ENCODE measurements around the gene RAPGEFL1. TPM values are rescaled to one million over a fixed set of nuclear protein-coding genes. Genes with fewer than 3 reads are reported as not detected.
A peak's percentile ranks its signal among the peaks of the same experiment; 100 is the strongest.

The RAPGEFL1 gene
- total and polyA plus RNA-seq, 2 of the 8 experiments (the other 6 are each of a cell fraction or from before 2014, with no cell fraction given), result 20.0 to 20.2 TPM

- TF ChIP-seq E2F6 (IDR thresholded peaks at IDR 0.05) (no peak), ASH2L (IDR thresholded peaks at IDR 0.05; ENCODE audit: low read length) (peak; percentile 16), POLR2A (IDR thresholded peaks at IDR 0.05; ENCODE audit: control extremely low read depth in 1 of 2, low read depth in 2 of 2, low read length in 2 of 2) (peak in 1 of 2 experiments; percentile 62; a peak in 1 of 3 replicates), SP1 (IDR thresholded peaks at IDR 0.05; ENCODE audit: low read depth, low read length) (no peak), EGR1 (IDR thresholded peaks at IDR 0.05; ENCODE audit: borderline replicate concordance, low read depth, low read length) (no peak), HDAC6 (IDR thresholded peaks at IDR 0.05; ENCODE audit: low read depth, low read length) (no peak), SAP30 (IDR thresholded peaks at IDR 0.05; ENCODE audit: insufficient read depth, insufficient replicate concordance, low read length) (no peak), TAF7 (optimal IDR thresholded peaks at IDR 0.05; ENCODE audit: borderline replicate concordance, low read depth, low read length) (no peak), POU5F1 (IDR thresholded peaks at IDR 0.05; ENCODE audit: low read depth, low read length) (no peak), BACH1 (IDR thresholded peaks at IDR 0.05; ENCODE audit: low read length) (no peak), SIX5 (IDR thresholded peaks at IDR 0.05; ENCODE audit: low read depth, low read length) (no peak), YY1 (IDR thresholded peaks at IDR 0.05; ENCODE audit: low read depth, low read length) (no peak; the same call in 1 of the 2 replicates), GTF2F1 (IDR thresholded peaks at IDR 0.05; ENCODE audit: borderline replicate concordance, low read depth, low read length) (0 out of 2 replicates have a peak, but pooled peaks have one; percentile 46), GABPA (IDR thresholded peaks at IDR 0.05; ENCODE audit: borderline replicate concordance, insufficient read depth, low read length) (no peak), CHD2 (IDR thresholded peaks at IDR 0.05; ENCODE audit: low read length) (no peak), TAF1 (IDR thresholded peaks at IDR 0.05; ENCODE audit: low read depth, low read length) (no peak), JUND (IDR thresholded peaks at IDR 0.05; ENCODE audit: low read length) (no peak), RNF2 (IDR thresholded peaks at IDR 0.05; ENCODE audit: borderline replicate concordance, low read depth, low read length, missing control alignments, poor library complexity, severe bottlenecking) (no peak), RXRA (IDR thresholded peaks at IDR 0.05; ENCODE audit: insufficient read depth, low read depth, low read length) (no peak), PHF8 (conservative IDR thresholded peaks at IDR 0.05; ENCODE audit: low read depth, low read length) (no peak; the same call in 1 of the 2 replicates), RFX5 (IDR thresholded peaks at IDR 0.05; ENCODE audit: borderline replicate concordance, low read depth, low read length) (no peak), SRF (IDR thresholded peaks at IDR 0.05; ENCODE audit: low read depth, low read length) (no peak), KDM1A (IDR thresholded peaks at IDR 0.05; ENCODE audit: borderline replicate concordance, low read length) (no peak), CEBPB (IDR thresholded peaks at IDR 0.05; ENCODE audit: low read depth, low read length) (no peak), SUZ12 (IDR thresholded peaks at IDR 0.05; ENCODE audit: low read length) (no peak)
Observed at GRCh38 chr17:40190197-40191021, 13.1 kb downstream of the RAPGEFL1 start (continued).

Data from H1 (cell line).